Neural cell (in vitro differentiated cells): Measurements from ENCODE around the gene ARNT2. TPM values are rescaled to one million over a fixed set of nuclear protein-coding genes. Genes with fewer than 3 reads are reported as not detected.

Source experiments
- H2AFZ ChIP-seq: fragments of 200-600, 300-800 bp; sonication (generic), shearing (Covaris generic); 2 replicates; pipeline ENCODE4 v1.6.0; 2014; ENCODE audit warnings: low read depth, mild to moderate bottlenecking, antibody characterized with exemption, low read length, moderate library complexity
- H3F3A ChIP-seq: fragments of 200-600 bp; shearing (Covaris generic); 2 replicates; pipeline ENCODE4 v1.6.1; 2016; ENCODE audit warnings: mild to moderate bottlenecking, moderate library complexity, mixed read lengths, antibody characterized with exemption, low read length; ENCODE audit not compliant: insufficient read depth, poor library complexity, severe bottlenecking
- H3K27ac ChIP-seq: fragments of 200-600, 300-800 bp; sonication (generic), shearing (Covaris generic); 2 replicates; pipeline ENCODE4 v1.5.1; 2014; ENCODE audit warnings: mild to moderate bottlenecking, low read length, moderate library complexity
- H3K27me3 ChIP-seq: fragments of 300-800, 200-600 bp; sonication (generic), shearing (Covaris generic); 2 replicates; pipeline ENCODE4 v1.6.0; 2014; ENCODE audit warnings: mild to moderate bottlenecking, low read depth, low read length, moderate library complexity; ENCODE audit not compliant: insufficient read depth
- H3K36me3 ChIP-seq: fragments of 300-800, 200-600 bp; sonication (generic), shearing (Covaris generic); 2 replicates; pipeline ENCODE4 v1.5.1; 2014; ENCODE audit warnings: mild to moderate bottlenecking, antibody characterized with exemption, low read length, moderate library complexity; ENCODE audit not compliant: insufficient read depth
- H3K4me2 ChIP-seq: fragments of 300-800, 200-600 bp; sonication (generic), shearing (Covaris generic); 2 replicates; pipeline ENCODE4 v1.6.0; 2014; ENCODE audit warnings: mild to moderate bottlenecking, low read length
- H3K4me3 ChIP-seq: fragments of 300-800, 200-600 bp; sonication (generic), shearing (Covaris generic); 2 replicates; pipeline ENCODE4 v1.5.1; 2014; ENCODE audit warnings: mild to moderate bottlenecking, low read length, moderate library complexity
- H3K79me2 ChIP-seq: fragments of 200-600 bp; shearing (Covaris generic); replicated peaks from 2 replicates; pipeline ENCODE4 v1.6.0; 2014; ENCODE audit warnings: mild to moderate bottlenecking, low read length, moderate library complexity; ENCODE audit not compliant: insufficient read depth
- H3K9ac ChIP-seq: fragments of 300-800, 200-600 bp; sonication (generic), shearing (Covaris generic); 2 replicates; pipeline ENCODE4 v1.6.1; 2016; ENCODE audit warnings: mild to moderate bottlenecking, low read length, mixed read lengths
- H3K9me2 ChIP-seq: fragments of 200-600 bp; shearing (Covaris generic); 2 replicates; pipeline ENCODE4 v1.6.1; 2016; ENCODE audit warnings: mild to moderate bottlenecking, low read length, mixed read lengths; ENCODE audit not compliant: insufficient read depth
- H3K9me3 ChIP-seq: fragments of 200-600, 300-800 bp; sonication (generic), shearing (Covaris generic); 2 replicates; pipeline ENCODE4 v1.6.1; 2016; ENCODE audit warnings: mild to moderate bottlenecking, mixed run types, low read length, moderate library complexity, mixed read lengths
- H4K20me1 ChIP-seq: fragments of 200-600 bp; shearing (Covaris generic); 2 replicates; pipeline ENCODE4 v1.6.1; 2016; ENCODE audit warnings: mild to moderate bottlenecking, mixed run types; ENCODE audit not compliant: insufficient read depth
- EP300 ChIP-seq: fragments of 450-650 bp; conservative IDR thresholded peaks from 2 replicates; pipeline ENCODE4 v1.6.1; 2014; ENCODE audit warnings: antibody characterized with exemption, mild to moderate bottlenecking, moderate library complexity; ENCODE audit not compliant: poor library complexity, severe bottlenecking
- EZH2 ChIP-seq: fragments of 200-600, 300-800 bp; shearing (Covaris generic), sonication (generic); IDR thresholded peaks from 2 replicates; pipeline ENCODE4 v1.6.1; 2014; ENCODE audit warnings: antibody characterized with exemption, low read length, borderline replicate concordance, mild to moderate bottlenecking; ENCODE audit not compliant: insufficient read depth, poor library complexity, severe bottlenecking
- MXI1 ChIP-seq: fragments of 450-650 bp; conservative IDR thresholded peaks from 2 replicates; pipeline ENCODE4 v1.6.1; 2014; ENCODE audit warnings: antibody characterized with exemption, mild to moderate bottlenecking; ENCODE audit not compliant: poor library complexity, severe bottlenecking
- POLR2AphosphoS5 ChIP-seq: IDR thresholded peaks from 2 replicates; pipeline ENCODE4 v1.6.1; 2012
- RAD21 ChIP-seq: fragments of 450-650 bp; conservative IDR thresholded peaks from 2 replicates; pipeline ENCODE4 v1.6.1; 2014; ENCODE audit warnings: antibody characterized with exemption, mild to moderate bottlenecking, moderate library complexity
- SMC3 ChIP-seq: fragments of 450-650 bp; conservative IDR thresholded peaks from 2 replicates; pipeline ENCODE4 v1.6.1; 2014; ENCODE audit warnings: antibody characterized with exemption, mild to moderate bottlenecking, moderate library complexity; ENCODE audit not compliant: poor library complexity
- TAF1 ChIP-seq: IDR thresholded peaks from 2 replicates; pipeline ENCODE4 v1.6.1; 2012; ENCODE audit warnings: low read depth
- polyA plus RNA-seq: library from polyadenylated mRNA; depleted of rRNA; stranded (reverse); fragments of >200 nt; gene quantifications from 2 replicates; pipeline ENCODE4 v1.2.3, GENCODE V29; 2014
- TF ChIP-seq, protein P1 (sequence below): fragments of 450-650 bp; IDR thresholded peaks from 2 replicates; pipeline ENCODE4 v1.5.1; 2014; ENCODE audit warnings: antibody characterized with exemption, mild to moderate bottlenecking, moderate library complexity; ENCODE audit not compliant: poor library complexity, severe bottlenecking
- TF ChIP-seq, protein P2 (sequence below): IDR thresholded peaks from 2 replicates; pipeline ENCODE4 v1.6.1; 2012; ENCODE audit warnings: borderline replicate concordance

Gene ARNT2
- polyA plus RNA-seq, 1 donor from 2014 or later, result 41.2 TPM

DNA sequence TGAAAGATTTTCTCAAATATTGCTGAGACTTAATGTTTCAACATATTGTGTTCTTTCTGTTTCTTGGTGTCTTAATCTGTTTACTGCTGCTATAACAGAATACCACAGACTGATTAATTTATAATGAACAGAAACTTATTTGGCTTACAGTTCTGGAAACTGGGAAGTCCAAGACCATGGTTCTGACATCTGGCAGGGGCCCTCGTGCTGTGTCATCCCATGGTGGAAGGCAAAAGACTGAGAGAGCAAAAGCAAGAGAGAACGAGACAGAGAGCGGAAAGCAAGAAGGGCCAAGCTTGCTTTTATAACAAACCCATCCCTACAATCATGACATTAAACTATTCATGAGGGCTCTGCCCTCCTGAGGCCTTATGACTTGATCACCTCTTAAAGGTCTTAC is 88.7 kb downstream of the ARNT2 start:
- Histone ChIP-seq H4K20me1 (no peaks in the 10 kb centered on the region), H3K27ac (no peak overlapping the region), H3K27me3 (no peaks in the 10 kb centered on the region), H3F3A (no peaks in the 10 kb centered on the region), H3K4me2 (no peak overlapping the region), H2AFZ (no peak overlapping the region), H3K36me3 (no peaks in the 10 kb centered on the region), H3K9me2 (no peaks in the 10 kb centered on the region), H3K79me2 (no peaks in the 10 kb centered on the region), H3K9ac (no peak overlapping the region), H3K9me3 (no peaks in the 10 kb centered on the region), H3K4me3 (no peak overlapping the region)
- TF ChIP-seq EZH2 (no peak), TAF1 (no peak), SMC3 (no peak), EP300 (no peak), MXI1 (no peak), RAD21 (no peak), POLR2AphosphoS5 (no peak)
- TF ChIP-seq, protein P1, sequence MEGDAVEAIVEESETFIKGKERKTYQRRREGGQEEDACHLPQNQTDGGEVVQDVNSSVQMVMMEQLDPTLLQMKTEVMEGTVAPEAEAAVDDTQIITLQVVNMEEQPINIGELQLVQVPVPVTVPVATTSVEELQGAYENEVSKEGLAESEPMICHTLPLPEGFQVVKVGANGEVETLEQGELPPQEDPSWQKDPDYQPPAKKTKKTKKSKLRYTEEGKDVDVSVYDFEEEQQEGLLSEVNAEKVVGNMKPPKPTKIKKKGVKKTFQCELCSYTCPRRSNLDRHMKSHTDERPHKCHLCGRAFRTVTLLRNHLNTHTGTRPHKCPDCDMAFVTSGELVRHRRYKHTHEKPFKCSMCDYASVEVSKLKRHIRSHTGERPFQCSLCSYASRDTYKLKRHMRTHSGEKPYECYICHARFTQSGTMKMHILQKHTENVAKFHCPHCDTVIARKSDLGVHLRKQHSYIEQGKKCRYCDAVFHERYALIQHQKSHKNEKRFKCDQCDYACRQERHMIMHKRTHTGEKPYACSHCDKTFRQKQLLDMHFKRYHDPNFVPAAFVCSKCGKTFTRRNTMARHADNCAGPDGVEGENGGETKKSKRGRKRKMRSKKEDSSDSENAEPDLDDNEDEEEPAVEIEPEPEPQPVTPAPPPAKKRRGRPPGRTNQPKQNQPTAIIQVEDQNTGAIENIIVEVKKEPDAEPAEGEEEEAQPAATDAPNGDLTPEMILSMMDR, result no peak
- TF ChIP-seq, protein P2, sequence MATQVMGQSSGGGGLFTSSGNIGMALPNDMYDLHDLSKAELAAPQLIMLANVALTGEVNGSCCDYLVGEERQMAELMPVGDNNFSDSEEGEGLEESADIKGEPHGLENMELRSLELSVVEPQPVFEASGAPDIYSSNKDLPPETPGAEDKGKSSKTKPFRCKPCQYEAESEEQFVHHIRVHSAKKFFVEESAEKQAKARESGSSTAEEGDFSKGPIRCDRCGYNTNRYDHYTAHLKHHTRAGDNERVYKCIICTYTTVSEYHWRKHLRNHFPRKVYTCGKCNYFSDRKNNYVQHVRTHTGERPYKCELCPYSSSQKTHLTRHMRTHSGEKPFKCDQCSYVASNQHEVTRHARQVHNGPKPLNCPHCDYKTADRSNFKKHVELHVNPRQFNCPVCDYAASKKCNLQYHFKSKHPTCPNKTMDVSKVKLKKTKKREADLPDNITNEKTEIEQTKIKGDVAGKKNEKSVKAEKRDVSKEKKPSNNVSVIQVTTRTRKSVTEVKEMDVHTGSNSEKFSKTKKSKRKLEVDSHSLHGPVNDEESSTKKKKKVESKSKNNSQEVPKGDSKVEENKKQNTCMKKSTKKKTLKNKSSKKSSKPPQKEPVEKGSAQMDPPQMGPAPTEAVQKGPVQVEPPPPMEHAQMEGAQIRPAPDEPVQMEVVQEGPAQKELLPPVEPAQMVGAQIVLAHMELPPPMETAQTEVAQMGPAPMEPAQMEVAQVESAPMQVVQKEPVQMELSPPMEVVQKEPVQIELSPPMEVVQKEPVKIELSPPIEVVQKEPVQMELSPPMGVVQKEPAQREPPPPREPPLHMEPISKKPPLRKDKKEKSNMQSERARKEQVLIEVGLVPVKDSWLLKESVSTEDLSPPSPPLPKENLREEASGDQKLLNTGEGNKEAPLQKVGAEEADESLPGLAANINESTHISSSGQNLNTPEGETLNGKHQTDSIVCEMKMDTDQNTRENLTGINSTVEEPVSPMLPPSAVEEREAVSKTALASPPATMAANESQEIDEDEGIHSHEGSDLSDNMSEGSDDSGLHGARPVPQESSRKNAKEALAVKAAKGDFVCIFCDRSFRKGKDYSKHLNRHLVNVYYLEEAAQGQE, result no peak

DNA sequence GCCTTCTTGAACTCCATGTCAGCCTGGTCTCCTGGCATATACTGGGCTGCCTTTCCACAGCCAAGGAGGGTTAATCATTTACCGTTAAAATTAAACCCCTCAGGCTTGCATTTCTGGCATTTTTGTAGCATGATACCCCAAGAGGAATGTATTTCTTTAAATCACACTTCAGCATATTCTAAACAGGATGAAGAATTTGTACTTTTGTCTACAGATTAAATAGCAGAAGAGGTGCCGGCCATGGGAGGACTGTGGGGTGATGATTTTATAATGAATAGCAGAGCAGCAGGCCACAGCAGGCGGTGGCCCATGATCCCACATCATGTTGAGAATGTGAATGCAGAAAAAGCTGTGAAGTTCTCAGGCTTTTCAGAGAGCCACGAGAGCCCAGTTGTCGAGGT is 90.2 kb downstream of the ARNT2 start:
- no peak overlapping the region for H3K9ac ChIP-seq
- H3K27ac ChIP-seq, result no peak overlapping the region
- TF ChIP-seq RAD21 (no peak), EP300 (no peak), SMC3 (no peak), MXI1 (no peak), POLR2AphosphoS5 (no peak)
- TF ChIP-seq, protein P1, result no peak
- TF ChIP-seq, protein P2, result no peak
- no peak overlapping the region for H2AFZ ChIP-seq
- H3K27me3 ChIP-seq, result no peaks in the 10 kb centered on the region
- H3F3A ChIP-seq, result no peaks in the 10 kb centered on the region
- no peak overlapping the region for H3K4me3 ChIP-seq
- H3K4me2 ChIP-seq, result no peak overlapping the region
- no peaks in the 10 kb centered on the region for H3K9me3 ChIP-seq
- no peaks in the 10 kb centered on the region for H3K36me3 ChIP-seq
- H3K9me2 ChIP-seq, result no peaks in the 10 kb centered on the region
- no peaks in the 10 kb centered on the region for H4K20me1 ChIP-seq
- H3K79me2 ChIP-seq, result no peaks in the 10 kb centered on the region
